GM10266 (cell line): Measurements from ENCODE around the gene PLEKHG3.

ENCODE experiments used
- DNase-seq: peaks from one replicate; pipeline ENCODE4 v3.0.0; 2012; ENCODE audit errors: extremely low spot score
- TF ChIP-seq, protein P1 (sequence below): IDR thresholded peaks from 2 replicates; pipeline ENCODE4 v1.5.1; 2012; ENCODE audit warnings: mild to moderate bottlenecking, low read depth; ENCODE audit not compliant: control insufficient read depth, insufficient read depth; ENCODE audit errors: missing control alignments

The PLEKHG3 gene

DNA sequence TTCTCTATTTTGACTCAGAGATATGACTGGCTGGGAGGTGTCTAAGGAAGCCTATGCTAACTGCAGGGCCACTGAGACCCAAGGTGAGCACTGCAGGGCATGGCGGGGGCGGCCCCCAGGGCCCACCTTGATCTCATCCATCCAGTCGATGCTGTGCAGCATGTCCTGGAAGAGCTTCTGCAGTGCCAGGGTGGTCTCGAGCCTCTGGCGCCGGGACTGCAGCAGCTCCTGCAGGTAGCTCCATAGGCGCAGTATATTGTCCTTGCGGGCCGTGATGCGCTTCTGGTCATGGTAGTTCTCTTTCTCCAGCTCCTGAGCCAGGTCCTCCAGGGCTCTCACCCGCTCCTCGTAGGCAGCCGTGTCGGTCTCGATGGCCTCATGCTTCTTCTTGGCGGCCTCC is 91.0 kb downstream of the PLEKHG3 start:
- DNase-seq: no peak
- TF ChIP-seq, protein P1, sequence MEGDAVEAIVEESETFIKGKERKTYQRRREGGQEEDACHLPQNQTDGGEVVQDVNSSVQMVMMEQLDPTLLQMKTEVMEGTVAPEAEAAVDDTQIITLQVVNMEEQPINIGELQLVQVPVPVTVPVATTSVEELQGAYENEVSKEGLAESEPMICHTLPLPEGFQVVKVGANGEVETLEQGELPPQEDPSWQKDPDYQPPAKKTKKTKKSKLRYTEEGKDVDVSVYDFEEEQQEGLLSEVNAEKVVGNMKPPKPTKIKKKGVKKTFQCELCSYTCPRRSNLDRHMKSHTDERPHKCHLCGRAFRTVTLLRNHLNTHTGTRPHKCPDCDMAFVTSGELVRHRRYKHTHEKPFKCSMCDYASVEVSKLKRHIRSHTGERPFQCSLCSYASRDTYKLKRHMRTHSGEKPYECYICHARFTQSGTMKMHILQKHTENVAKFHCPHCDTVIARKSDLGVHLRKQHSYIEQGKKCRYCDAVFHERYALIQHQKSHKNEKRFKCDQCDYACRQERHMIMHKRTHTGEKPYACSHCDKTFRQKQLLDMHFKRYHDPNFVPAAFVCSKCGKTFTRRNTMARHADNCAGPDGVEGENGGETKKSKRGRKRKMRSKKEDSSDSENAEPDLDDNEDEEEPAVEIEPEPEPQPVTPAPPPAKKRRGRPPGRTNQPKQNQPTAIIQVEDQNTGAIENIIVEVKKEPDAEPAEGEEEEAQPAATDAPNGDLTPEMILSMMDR: no peak

DNA sequence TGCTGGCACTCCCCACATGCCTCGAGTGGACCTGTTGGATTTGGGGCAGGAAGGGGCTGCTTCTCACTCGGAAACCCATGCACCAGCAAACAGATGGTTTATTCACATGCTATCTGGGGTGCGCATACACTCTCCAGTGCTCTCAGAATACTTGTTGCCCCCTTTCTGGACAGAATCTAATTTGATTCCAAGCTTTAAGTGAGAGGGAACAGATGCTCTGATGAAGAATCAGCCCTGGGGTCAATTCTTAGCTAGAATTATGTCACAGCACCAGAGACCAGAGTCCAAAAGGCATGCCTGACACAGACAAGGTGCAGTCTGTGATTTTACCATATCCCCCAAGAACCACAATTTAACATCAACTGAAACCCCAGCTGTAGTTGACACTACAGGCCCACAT is 91.7 kb downstream of the PLEKHG3 start:
- TF ChIP-seq, protein P1: no peak
- no peak for DNase-seq

DNA sequence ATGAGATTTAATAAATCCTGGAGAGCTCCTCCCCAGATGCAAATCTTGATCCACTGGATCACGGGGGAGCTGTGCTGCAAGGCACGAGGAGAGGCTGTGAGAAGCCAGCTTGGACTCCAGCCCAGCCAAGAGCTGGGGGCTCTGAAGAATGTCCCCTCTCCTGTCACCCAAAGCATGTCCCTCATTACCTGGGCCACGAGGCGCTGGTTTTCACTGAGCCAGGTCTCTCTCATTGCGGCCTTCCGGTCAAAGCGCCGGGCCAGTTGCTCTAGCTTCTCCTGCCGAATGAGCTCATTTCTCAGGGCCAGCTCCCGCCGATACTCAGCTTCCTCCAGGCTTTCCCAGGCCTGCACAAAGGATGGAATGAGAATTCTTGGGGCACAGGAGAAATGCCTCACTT is 92.1 kb downstream of the PLEKHG3 start:
- TF ChIP-seq, protein P1: no peak
- DNase-seq: no peak

DNA sequence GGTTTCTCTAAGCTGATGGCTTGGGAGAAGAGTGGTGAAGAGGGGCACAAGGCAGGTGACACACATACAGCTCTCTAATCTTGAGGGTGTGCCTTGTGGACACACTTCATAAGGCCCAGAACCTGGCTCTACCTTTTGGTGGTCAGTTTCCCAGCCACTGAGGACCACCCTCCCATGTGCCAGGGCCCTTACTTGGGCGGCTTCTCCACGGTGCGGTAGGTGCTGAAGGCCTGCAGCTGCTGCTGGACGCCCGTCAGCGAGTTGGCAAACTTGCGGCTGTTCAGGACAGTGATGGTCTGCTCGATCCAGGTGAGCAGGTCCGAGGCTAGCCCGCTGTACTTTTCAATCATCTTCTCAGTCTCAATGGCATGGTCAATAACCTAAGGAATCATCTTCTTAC is 95.3 kb downstream of the PLEKHG3 start:
- DNase-seq: no peak
- TF ChIP-seq, protein P1: no peak
